ENCODE measurements around the gene METTL21C. TPM values are rescaled to one million over a fixed set of nuclear protein-coding genes. Genes with fewer than 3 reads are reported as not detected.

The METTL21C gene
- total RNA-seq, 1 experiment from 2014 or later: not detected

DNA sequence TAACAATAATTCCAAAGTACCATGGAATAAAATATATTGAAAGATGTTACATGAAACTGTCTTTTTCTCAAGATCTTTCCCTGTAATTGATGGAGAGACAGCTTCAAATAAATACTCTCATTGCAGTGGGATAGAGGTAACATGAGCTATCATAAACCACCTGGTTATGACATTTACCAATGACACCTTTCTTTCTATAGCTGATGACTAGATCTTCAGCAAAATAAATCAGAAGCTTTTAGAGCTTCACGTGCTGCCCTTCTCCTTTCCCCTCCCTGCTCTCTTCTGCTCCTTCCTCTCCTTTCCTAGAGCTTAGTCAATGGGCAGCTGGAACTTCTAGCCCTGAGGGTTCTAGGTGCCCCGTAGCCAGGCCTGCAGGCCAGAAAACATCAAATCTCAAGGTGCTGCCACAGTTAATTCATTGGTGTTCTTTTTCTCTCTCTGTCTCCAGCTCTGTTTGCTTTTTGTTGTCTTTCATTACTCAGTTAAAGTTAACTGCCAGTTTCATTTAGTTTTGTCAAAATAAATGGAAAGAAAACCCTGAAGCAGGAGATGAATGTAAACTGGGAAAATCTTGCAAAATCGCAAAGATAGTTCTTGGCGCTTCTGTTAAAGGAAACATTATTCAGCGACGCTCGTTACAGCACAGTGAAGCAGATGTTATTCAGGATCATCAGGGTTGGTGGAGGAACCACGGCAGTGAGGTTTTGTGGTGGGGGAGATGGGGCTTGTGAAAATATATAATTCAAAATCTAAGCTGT lies 8.3 kb upstream of the METTL21C start:
- Histone ChIP-seq H3K4me3 (ENCODE audit: low read length) (no peak overlapping the region), H3K4me2 (ENCODE audit: low read length) (no peak overlapping the region), H3K9me3 (ENCODE audit: low read length) (no peaks in the 10 kb centered on the region), H2AFZ (ENCODE audit: low read length) (no peak overlapping the region), H3K27ac (ENCODE audit: low read length) (no peak overlapping the region), H3K36me3 (ENCODE audit: low read depth, low read length) (no peaks in the 10 kb centered on the region), H3K9me2 (replicated peaks; ENCODE audit: low read length) (no peaks in the 10 kb centered on the region), H3F3A (ENCODE audit: low read length, unreplicated experiment) (no peaks in the 10 kb centered on the region), H3K9ac (ENCODE audit: low read length) (no peak overlapping the region), H3K79me2 (ENCODE audit: low read length) (no peaks in the 10 kb centered on the region), H3K4me1 (ENCODE audit: insufficient read depth, low read length) (peaks cover 42% of the 10 kb centered on the region), H3K27me3 (ENCODE audit: low read length) (no peaks in the 10 kb centered on the region), H4K20me1 (ENCODE audit: low read length) (no peaks in the 10 kb centered on the region)
- no peak for TF ChIP-seq EZH2phosphoT487 (IDR thresholded peaks at IDR 0.05; ENCODE audit: borderline replicate concordance, low read length)
- ATAC-seq (no peak), DNase-seq (no peak)
- ChIA-PET POLR2A (ENCODE audit: unreplicated experiment) (no interaction called here), CTCF (no interaction called here)
- intact Hi-C loops (cut with micrococcal nuclease): no loop called here
- BruUV-seq (replicated peaks): no TSS peak

- no peak overlapping the region for H2AFZ ChIP-seq (ENCODE audit: low read length)
- no peak overlapping the region for H3K4me2 ChIP-seq (ENCODE audit: low read length)
- TF ChIP-seq CTCF (conservative IDR thresholded peaks at IDR 0.05; ENCODE audit: low read depth, low read length) (no peak), EZH2phosphoT487 (IDR thresholded peaks at IDR 0.05; ENCODE audit: borderline replicate concordance, low read length) (no peak), EZH2 (IDR thresholded peaks at IDR 0.05; ENCODE audit: low read length, unreplicated experiment) (no peak)
- no peak overlapping the region for H3K9ac ChIP-seq (ENCODE audit: low read length)
- H3K4me3 ChIP-seq (ENCODE audit: low read length): no peak overlapping the region
- H3K79me2 ChIP-seq (ENCODE audit: low read length): no peaks in the 10 kb centered on the region
- H3K36me3 ChIP-seq (ENCODE audit: low read depth, low read length): no peaks in the 10 kb centered on the region
- peaks cover 27% of the 10 kb centered on the region for H3K4me1 ChIP-seq (ENCODE audit: insufficient read depth, low read length)
- BruUV-seq (replicated peaks): no TSS peak
- H3K27ac ChIP-seq (ENCODE audit: low read length): no peak overlapping the region
- CTCF ChIA-PET: no interaction called here
- H4K20me1 ChIP-seq (ENCODE audit: low read length): no peaks in the 10 kb centered on the region
- no peak for ATAC-seq
- H3K27me3 ChIP-seq (ENCODE audit: low read length): no peaks in the 10 kb centered on the region
- no peaks in the 10 kb centered on the region for H3K9me2 ChIP-seq (replicated peaks; ENCODE audit: low read length)
- POLR2A ChIA-PET (ENCODE audit: unreplicated experiment): no interaction called here
- no peak for DNase-seq
- H3F3A ChIP-seq (ENCODE audit: low read length, unreplicated experiment): no peaks in the 10 kb centered on the region
- H3K9me3 ChIP-seq (ENCODE audit: low read length): no peaks in the 10 kb centered on the region
- intact Hi-C loops (cut with micrococcal nuclease): no loop called here
These were observed 6.5 kb upstream of the METTL21C start for GRCh38 chr13:102701331-102701730.

- Histone ChIP-seq H3K4me1 (ENCODE audit: insufficient read depth, low read length) (peaks cover 21% of the 10 kb centered on the region), H3K36me3 (ENCODE audit: low read depth, low read length) (no peaks in the 10 kb centered on the region), H3K9ac (ENCODE audit: low read length) (no peak overlapping the region), H3K27ac (ENCODE audit: low read length) (no peak overlapping the region), H3K4me3 (ENCODE audit: low read length) (no peak overlapping the region), H4K20me1 (ENCODE audit: low read length) (no peaks in the 10 kb centered on the region), H3K4me2 (ENCODE audit: low read length) (no peak overlapping the region), H3F3A (ENCODE audit: low read length, unreplicated experiment) (no peaks in the 10 kb centered on the region), H3K9me2 (replicated peaks; ENCODE audit: low read length) (no peaks in the 10 kb centered on the region), H3K9me3 (ENCODE audit: low read length) (no peaks in the 10 kb centered on the region), H3K79me2 (ENCODE audit: low read length) (no peaks in the 10 kb centered on the region), H3K27me3 (ENCODE audit: low read length) (0 out of 2 replicates have a peak, but pooled peaks cover 6% of the 10 kb centered on the region), H2AFZ (ENCODE audit: low read length) (no peak overlapping the region)
- BruUV-seq (replicated peaks): no TSS peak
- intact Hi-C loops (cut with micrococcal nuclease): no loop called here
- TF ChIP-seq EZH2phosphoT487 (IDR thresholded peaks at IDR 0.05; ENCODE audit: borderline replicate concordance, low read length): no peak
- TF ChIP-seq CTCF (conservative IDR thresholded peaks at IDR 0.05; ENCODE audit: low read depth, low read length): no peak
- TF ChIP-seq EZH2 (IDR thresholded peaks at IDR 0.05; ENCODE audit: low read length, unreplicated experiment): no peak
- POLR2A ChIA-PET (ENCODE audit: unreplicated experiment): no interaction called here
- CTCF ChIA-PET: no interaction called here
- ATAC-seq (no peak), DNase-seq (no peak)
These were observed 5.5 kb upstream of the METTL21C start for GRCh38 chr13:102700088-102701031.

All from PC-3 (cell line).